Prostate gland (tissue), 2 donors: ENCODE measurements around the gene NUTM2B. TPM values are rescaled to one million over a fixed set of nuclear protein-coding genes. Genes with fewer than 3 reads are reported as not detected.
"Not testable (repeated sequence)": the region's sequence is repeated elsewhere in the genome, so short reads cannot be mapped to it uniquely, and the experiment has no call there.

Source experiments
- DNase-seq: peaks from one replicate; pipeline ENCODE4 v3.0.0-alpha.2; 2019; ENCODE audit warnings: low spot score
- H3K27ac ChIP-seq, 2 donors: fragments of 200-600 bp; sonication (generic); 2 replicates each; pipeline ENCODE4 v1.5.1; 2017 to 2019
- H3K27me3 ChIP-seq: fragments of 200-600 bp; sonication (generic); replicated peaks from 2 replicates; pipeline ENCODE4 v1.5.1; 2019; ENCODE audit not compliant: insufficient read depth
- H3K36me3 ChIP-seq, 2 donors: fragments of 200-600 bp; sonication (generic); 1 replicate in 1 of 2; 2 replicates in 1 of 2; pipeline versions ENCODE4 v1.5.1 to v1.8.1; 2017 to 2019
- H3K4me1 ChIP-seq: fragments of 200-600 bp; sonication (generic); replicated peaks from 2 replicates; pipeline ENCODE4 v1.5.1; 2019
- H3K4me3 ChIP-seq, 2 donors: fragments of 200-600 bp; sonication (generic); 2 replicates each; pipeline ENCODE4 v1.5.1; 2017 to 2019
- H3K9me3 ChIP-seq: fragments of 200-600 bp; sonication (generic); 2 replicates; pipeline ENCODE4 v1.5.1; 2017
- WGBS: methylation state at CpG from one replicate; pipeline ENCODE4 v1.1.5; 2018; 5-methylcytosine and 5-hydroxymethylcytosine counted together
- intact Hi-C: fragments of 100-400 bp; cut with DNase I; formaldehyde crosslinking; loops from one replicate; pipeline ENCODE4 v1.14.2; 2022
- total RNA-seq, 2 donors: library from RNA; depleted of rRNA; stranded (reverse); fragments of >200 nt; gene quantifications; one replicate each; pipeline ENCODE4 v1.1.0, GENCODE V29; 2016

The NUTM2B gene
- total RNA-seq, 2 donors from 2014 or later: 1.6 to 6.0 TPM

- intact Hi-C loops, H3K27me3 ChIP-seq, H3K4me1 ChIP-seq, H3K4me3 ChIP-seq, H3K36me3 ChIP-seq, DNase-seq, H3K9me3 ChIP-seq, H3K27ac ChIP-seq: not testable (repeated sequence)
- 71% methylated on average over 3 of the region's 3 CpGs for WGBS
These were observed 55.4 kb downstream of the NUTM2B start for GRCh38 chr10:79758297-79758993.

Other genes with a start within 250 kb of the NUTM2B start
- 1 to 10 TPM in 1 of 2 donors, under 1 TPM in 1; 0.32 to 1.5 TPM for gene EIF5AL1, start 190.7 kb upstream of the NUTM2B start, total RNA-seq
- gene SFTPA2, start 142.8 kb upstream of the NUTM2B start, total RNA-seq: 10 to 100 TPM in 1 of 2 donors, 1 to 10 TPM in 1; 5.3 to 38.5 TPM
- gene SFTPA1, start 92.3 kb upstream of the NUTM2B start, total RNA-seq: not detected
- gene NUTM2E, start 123.5 kb downstream of the NUTM2B start, total RNA-seq: under 1 TPM in 1 of 2 donors, not detected in 1; 0.57 TPM
- gene SFTPD, start 245.9 kb downstream of the NUTM2B start, total RNA-seq: 1 to 10 TPM; 2.1 to 2.6 TPM